Measurements from ENCODE around the gene MAGI2. TPM values are rescaled to one million over a fixed set of nuclear protein-coding genes. Genes with fewer than 3 reads are reported as not detected.
A peak's percentile ranks its signal among the peaks of the same experiment; 100 is the strongest.

Gene MAGI2
- total RNA-seq, 4 donors from 2014 or later = 0.90 to 2.4 (median 0.99) TPM

DNA sequence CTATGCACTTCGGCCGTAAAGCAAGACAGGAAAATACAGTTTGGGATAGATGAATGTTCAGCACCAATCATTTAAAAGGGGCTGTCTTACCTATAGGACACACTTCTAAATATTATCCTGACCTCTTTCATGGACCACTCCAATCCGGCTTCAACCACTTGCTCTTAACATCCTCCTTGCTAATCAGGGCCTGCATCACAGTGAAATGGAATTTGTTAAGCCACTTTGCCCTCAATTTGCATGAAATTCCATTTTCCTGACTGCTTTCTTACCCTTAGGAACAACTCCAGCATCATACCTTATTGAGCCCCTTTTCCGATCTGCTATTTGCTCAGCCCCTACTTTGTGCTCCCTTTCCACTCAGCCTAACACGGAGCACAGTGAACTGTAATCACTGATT, 987.6 kb downstream of the MAGI2 start:
- TF ChIP-seq POLR2A (IDR thresholded peaks at IDR 0.05) = no peak
- TF ChIP-seq CTCF (IDR thresholded peaks at IDR 0.05 in 4 of 5, conservative IDR thresholded peaks at IDR 0.05 in 1 of 5) = no peak
- Histone ChIP-seq H3K36me3 (no peaks in the 10 kb centered on the region), H3K9me3 (no peaks in the 10 kb centered on the region), H3K4me1 (peaks cover 0 to 5% of the 10 kb centered on the region in 2 donors), H3K27me3 (no peaks in the 10 kb centered on the region), H3K27ac (no peak overlapping the region), H3K4me3 (no peak overlapping the region)
- in situ Hi-C loops (cut with MboI; ENCODE audit: low sequenced_read_pairs in 4 of 4) = no loop called here
- intact Hi-C loops (cut with DNase I; ENCODE audit: low total_unique reads) = no loop called here
- no peak for DNase-seq
- no peak for ATAC-seq

DNA sequence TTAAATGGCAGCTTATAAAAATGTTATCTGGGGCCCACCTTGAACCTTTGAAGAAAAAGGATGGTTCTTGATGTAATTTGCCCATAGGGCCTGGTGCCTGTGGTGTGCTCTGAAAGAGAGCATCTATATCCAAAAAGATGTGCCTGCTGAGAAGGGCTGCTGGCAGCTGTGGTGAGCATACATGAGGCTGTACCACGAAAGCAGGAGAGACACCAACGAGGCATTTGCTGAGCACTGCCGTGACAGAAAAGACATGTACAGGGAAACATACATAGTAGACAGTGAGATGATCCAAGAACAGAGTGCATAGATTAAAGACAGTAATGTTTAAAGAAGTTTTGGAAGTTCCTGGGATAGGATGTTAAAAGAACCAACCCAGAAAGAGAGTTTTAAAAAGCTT, 990.4 kb downstream of the MAGI2 start:
- TF ChIP-seq CTCF (IDR thresholded peaks at IDR 0.05 in 4 of 5, conservative IDR thresholded peaks at IDR 0.05 in 1 of 5) = no peak
- no peak for DNase-seq
- Histone ChIP-seq H3K27ac (no peak overlapping the region), H3K4me3 (no peak overlapping the region), H3K27me3 (no peaks in the 10 kb centered on the region), H3K36me3 (no peaks in the 10 kb centered on the region), H3K4me1 (no peaks in the 10 kb centered on the region), H3K9me3 (no peaks in the 10 kb centered on the region)
- in situ Hi-C loops (cut with MboI; ENCODE audit: low sequenced_read_pairs in 4 of 4) (no loop called here), intact Hi-C loops (cut with DNase I; ENCODE audit: low total_unique reads) (no loop called here)
- ATAC-seq = no peak

DNA sequence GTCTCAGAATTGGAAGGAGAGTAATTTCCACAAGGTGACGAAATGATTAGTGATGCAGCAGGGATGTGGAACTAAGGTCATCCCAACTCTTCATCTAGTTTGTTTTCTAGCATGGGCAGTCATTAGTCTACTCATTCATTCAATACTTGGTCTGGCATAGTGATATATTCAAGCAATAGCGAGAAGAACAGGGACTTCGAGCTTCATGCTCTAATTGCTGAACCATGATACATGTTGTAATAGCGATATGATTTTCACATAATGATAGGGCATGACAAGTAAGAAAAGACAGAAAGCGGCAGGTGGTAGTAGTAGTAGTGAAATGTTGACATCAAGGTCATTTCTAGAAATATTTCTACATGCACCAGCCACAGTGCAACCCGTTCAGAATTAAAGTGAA, 1002.8 kb downstream of the MAGI2 start:
- no peaks in the 10 kb centered on the region for H3K9me3 ChIP-seq
- no peaks in the 10 kb centered on the region for H3K36me3 ChIP-seq
- intact Hi-C loops (cut with DNase I; ENCODE audit: low total_unique reads) = no loop called here
- ATAC-seq = peak; percentile 65 to 88
- no peaks in the 10 kb centered on the region for H3K27me3 ChIP-seq
- no peak for TF ChIP-seq POLR2A (IDR thresholded peaks at IDR 0.05)
- TF ChIP-seq CTCF (IDR thresholded peaks at IDR 0.05 in 4 of 5, conservative IDR thresholded peaks at IDR 0.05 in 1 of 5) = no peak
- H3K4me3 ChIP-seq = no peak overlapping the region
- in situ Hi-C loops (cut with MboI; ENCODE audit: low sequenced_read_pairs in 4 of 4) = no loop called here
- H3K4me1 ChIP-seq = peaks cover 0 to 3% of the 10 kb centered on the region in 2 donors
- DNase-seq = no peak
- H3K27ac ChIP-seq = peak overlapping the region in 1 of 4 donors; percentile 26

DNA sequence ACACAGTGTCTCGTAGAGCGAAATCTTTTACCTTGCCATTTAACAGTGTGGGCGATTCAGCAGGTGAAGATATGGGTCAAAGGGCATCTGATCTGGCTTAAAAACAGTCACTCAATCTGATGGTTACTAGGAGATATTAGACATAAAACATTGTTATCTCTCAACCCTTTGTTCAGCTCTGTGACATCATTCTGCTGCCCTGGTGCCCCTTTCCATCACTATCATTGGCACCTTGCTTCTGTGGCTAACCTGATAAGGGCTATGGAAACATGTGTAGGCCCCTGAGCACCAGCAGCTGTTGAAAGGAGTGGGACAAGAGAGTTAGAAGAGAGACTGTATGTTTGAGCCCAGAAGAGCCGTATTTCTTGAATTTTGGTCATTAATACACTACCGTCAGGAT, 1004.6 kb downstream of the MAGI2 start:
- Histone ChIP-seq H3K4me3 (no peak overlapping the region), H3K4me1 (peaks cover 0 to 3% of the 10 kb centered on the region in 2 donors), H3K27ac (no peak overlapping the region), H3K27me3 (no peaks in the 10 kb centered on the region), H3K9me3 (no peaks in the 10 kb centered on the region), H3K36me3 (no peaks in the 10 kb centered on the region)
- no peak for ATAC-seq
- no peak for TF ChIP-seq POLR2A (IDR thresholded peaks at IDR 0.05)
- TF ChIP-seq CTCF (IDR thresholded peaks at IDR 0.05 in 4 of 5, conservative IDR thresholded peaks at IDR 0.05 in 1 of 5) = no peak
- in situ Hi-C loops (cut with MboI; ENCODE audit: low sequenced_read_pairs in 4 of 4) = no loop called here
- intact Hi-C loops (cut with DNase I; ENCODE audit: low total_unique reads) = no loop called here
- no peak for DNase-seq

DNA sequence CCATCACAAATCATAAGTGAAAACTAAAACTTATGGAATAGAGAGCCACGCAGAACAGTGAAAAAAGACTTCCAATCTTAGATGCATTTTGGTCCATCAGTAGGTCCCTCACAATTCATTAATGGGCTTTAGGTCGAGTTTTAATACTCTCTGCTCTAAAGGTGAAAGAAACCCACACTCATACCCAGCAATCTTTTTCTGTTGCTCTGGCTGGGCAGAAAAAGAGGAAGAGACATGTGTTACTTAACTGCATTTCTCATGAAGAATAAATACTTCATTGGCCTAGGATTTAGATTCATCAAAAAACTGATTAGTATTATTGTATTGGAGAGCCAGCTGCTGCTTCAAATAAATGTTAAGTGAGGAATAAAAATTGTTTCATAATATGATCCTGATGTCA, 1009.2 kb downstream of the MAGI2 start:
- in situ Hi-C loops (cut with MboI; ENCODE audit: low sequenced_read_pairs in 4 of 4) (no loop called here), intact Hi-C loops (cut with DNase I; ENCODE audit: low total_unique reads) (no loop called here)
- Histone ChIP-seq H3K4me1 (no peaks in the 10 kb centered on the region), H3K27ac (no peak overlapping the region), H3K27me3 (no peaks in the 10 kb centered on the region), H3K4me3 (no peak overlapping the region), H3K36me3 (no peaks in the 10 kb centered on the region), H3K9me3 (no peaks in the 10 kb centered on the region)
- no peak for ATAC-seq
- DNase-seq = no peak
- no peak for TF ChIP-seq CTCF (IDR thresholded peaks at IDR 0.05 in 4 of 5, conservative IDR thresholded peaks at IDR 0.05 in 1 of 5)
- TF ChIP-seq POLR2A (IDR thresholded peaks at IDR 0.05) = no peak
